ENCODE data around the gene TK2. TPM values are rescaled to one million over a fixed set of nuclear protein-coding genes. Genes with fewer than 3 reads are reported as not detected.

Gene TK2
- total RNA-seq, 1 experiment from 2014 or later, result 5.0 TPM

- ATAC-seq, result no peak
- ChIA-PET CTCF (interaction anchor here (0.7 to 1.3 kb wide), 2 partner anchors 30 to 71 kb away, joined by 3 read pairs; no protein-coding TSS in a partner anchor), POLR2A (interaction anchor here (1.0 kb wide), 1 partner anchor 29 kb away, joined by 3 read pairs; the partner anchor contains the start of gene CKLF)
- Mint-ChIP-seq H3K9me3 (no peaks in the 10 kb centered on the region), H3K36me3 (no peaks in the 10 kb centered on the region), H3K4me1 (peaks cover 33% of the 10 kb centered on the region), H3K27ac (no peak overlapping the region), H3K4me3 (no peak overlapping the region), H3K27me3 (ENCODE audit: low read depth) (peaks cover 46% of the 10 kb centered on the region)
- no peak for DNase-seq (ENCODE audit: low spot score)
- TF ChIP-seq CREM (CRISPR knock-in tag; IDR thresholded peaks at IDR 0.05) (no peak), MAX (CRISPR knock-in tag; IDR thresholded peaks at IDR 0.05) (no peak), SOX15 (CRISPR knock-in tag; IDR thresholded peaks at IDR 0.05) (no peak), ZNF317 (CRISPR knock-in tag; IDR thresholded peaks at IDR 0.05; ENCODE audit: borderline replicate concordance, low read depth) (no peak), PRRX2 (CRISPR knock-in tag; IDR thresholded peaks at IDR 0.05) (no peak), TP53 (CRISPR knock-in tag; IDR thresholded peaks at IDR 0.05) (no peak), ETV6 (CRISPR knock-in tag; IDR thresholded peaks at IDR 0.05) (no peak), ZNF232 (CRISPR knock-in tag; IDR thresholded peaks at IDR 0.05) (no peak), FOXJ3 (CRISPR knock-in tag; IDR thresholded peaks at IDR 0.05; ENCODE audit: borderline replicate concordance) (no peak), ATF6 (CRISPR knock-in tag; IDR thresholded peaks at IDR 0.05) (no peak), ZBTB21 (CRISPR knock-in tag; IDR thresholded peaks at IDR 0.05; ENCODE audit: borderline replicate concordance) (no peak), AR (CRISPR knock-in tag; IDR thresholded peaks at IDR 0.05) (no peak), HMGXB4 (CRISPR knock-in tag; IDR thresholded peaks at IDR 0.05) (no peak), ZMAT4 (CRISPR knock-in tag; IDR thresholded peaks at IDR 0.05) (no peak), SMAD4 (CRISPR knock-in tag; IDR thresholded peaks at IDR 0.05) (no peak), ZNF138 (CRISPR knock-in tag; conservative IDR thresholded peaks at IDR 0.05) (no peak), E2F5 (CRISPR knock-in tag; IDR thresholded peaks at IDR 0.05) (no peak), EMX1 (CRISPR knock-in tag; IDR thresholded peaks at IDR 0.05) (no peak), ZNF121 (CRISPR knock-in tag; IDR thresholded peaks at IDR 0.05) (no peak), ERG (CRISPR knock-in tag; IDR thresholded peaks at IDR 0.05) (no peak)
These were observed 31.5 kb upstream of the TK2 start for GRCh38 chr16:66581246-66581952.
